Activated naive CD8-positive, alpha-beta T cell treated with anti-CD3 and anti-CD28 coated beads, Interleukin-2, amount 10 ng/mL, durations not matched to agents 7 days and 5 days (primary cell): ENCODE measurements around the gene SLC7A9. TPM values are rescaled to one million over a fixed set of nuclear protein-coding genes. Genes with fewer than 3 reads are reported as not detected.

Experiments used
- total RNA-seq, 2 experiments: library from RNA; stranded (reverse); gene quantifications; one replicate each; pipeline ENCODE4 v1.2.3, GENCODE V29; 2021

The SLC7A9 gene
- total RNA-seq, 2 experiments from 2014 or later = 0.23 to 0.42 TPM

Other genes with a start within 250 kb of the SLC7A9 start
- gene ANKRD27, start 194.6 kb downstream of the SLC7A9 start, total RNA-seq = 10 to 100 TPM; 43.4 to 48.8 TPM
- gene RGS9BP, start 193.9 kb downstream of the SLC7A9 start, total RNA-seq = under 1 TPM; 0.47 to 0.79 TPM
- 10 to 100 TPM; 15.2 to 15.4 TPM for gene NUDT19, start 177.9 kb downstream of the SLC7A9 start, total RNA-seq
- under 1 TPM; 0.26 to 0.42 TPM for gene TDRD12, start 150.0 kb downstream of the SLC7A9 start, total RNA-seq
- gene CEP89, start 102.2 kb upstream of the SLC7A9 start, total RNA-seq = 10 to 100 TPM; 21.0 to 27.2 TPM
- gene FAAP24, start 102.5 kb upstream of the SLC7A9 start, total RNA-seq = 1 to 10 TPM; 6.3 to 7.0 TPM
- gene RHPN2, start 195.1 kb upstream of the SLC7A9 start, total RNA-seq = 1 to 10 TPM; 1.6 to 1.8 TPM
- gene GPATCH1, start 211.4 kb upstream of the SLC7A9 start, total RNA-seq = 10 to 100 TPM; 14.0 to 14.7 TPM